Measurements from ENCODE around the gene ANK3. TPM values are rescaled to one million over a fixed set of nuclear protein-coding genes. Genes with fewer than 3 reads are reported as not detected.

ANK3 gene
- total RNA-seq, 4 donors from 2014 or later = 125 to 171 (median 149) TPM

- H3K27ac ChIP-seq = no peak overlapping the region
- in situ Hi-C loops (cut with MboI; ENCODE audit: low sequenced_read_pairs in 4 of 4) = loop anchor here in 1 of 4 donors (25.0 kb wide), 1 partner anchor 211 kb away; no protein-coding TSS in a partner anchor
Observed at GRCh38 chr10:60426425-60426824, 36.8 kb upstream of the ANK3 start.

DNA sequence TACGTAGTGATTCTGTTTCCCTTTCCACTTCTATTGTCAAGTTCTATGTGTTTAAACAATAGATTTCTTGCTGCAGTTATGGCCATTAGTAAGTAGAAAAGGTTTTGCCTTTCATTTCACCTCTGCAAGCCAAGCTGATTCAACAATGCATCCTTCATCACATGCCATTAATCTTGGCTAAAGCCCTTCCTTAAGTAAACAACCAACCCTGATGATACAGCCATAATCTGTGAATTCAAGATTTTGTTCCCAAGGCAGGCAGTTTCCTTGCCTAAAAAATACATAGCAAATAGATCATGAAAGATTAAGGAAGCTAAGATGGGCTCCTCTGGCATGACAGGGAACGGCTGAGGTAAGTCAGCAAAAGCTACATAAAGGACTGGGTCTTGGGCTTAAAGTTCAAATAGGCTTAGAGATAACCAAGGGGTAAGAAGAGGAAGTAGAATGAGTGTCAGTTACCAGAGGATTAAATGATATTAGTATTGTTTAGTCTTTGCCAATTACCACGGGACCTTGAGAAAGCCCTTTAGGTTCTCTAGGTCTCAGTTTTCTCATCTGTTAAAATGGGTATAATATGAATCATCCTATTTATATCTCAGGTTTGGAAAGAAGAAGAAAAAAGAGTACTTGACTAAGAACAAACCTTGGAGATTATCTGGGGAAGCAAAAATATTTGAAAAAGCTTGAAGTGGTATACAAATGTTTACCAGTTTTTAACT is 35.9 kb upstream of the ANK3 start:
- no peak for ATAC-seq
- H3K4me1 ChIP-seq = peaks cover 0 to 5% of the 10 kb centered on the region in 2 donors

More at GRCh38 chr10:60426425-60426824, 36.8 kb upstream of the ANK3 start:
- TF ChIP-seq, protein P1, sequence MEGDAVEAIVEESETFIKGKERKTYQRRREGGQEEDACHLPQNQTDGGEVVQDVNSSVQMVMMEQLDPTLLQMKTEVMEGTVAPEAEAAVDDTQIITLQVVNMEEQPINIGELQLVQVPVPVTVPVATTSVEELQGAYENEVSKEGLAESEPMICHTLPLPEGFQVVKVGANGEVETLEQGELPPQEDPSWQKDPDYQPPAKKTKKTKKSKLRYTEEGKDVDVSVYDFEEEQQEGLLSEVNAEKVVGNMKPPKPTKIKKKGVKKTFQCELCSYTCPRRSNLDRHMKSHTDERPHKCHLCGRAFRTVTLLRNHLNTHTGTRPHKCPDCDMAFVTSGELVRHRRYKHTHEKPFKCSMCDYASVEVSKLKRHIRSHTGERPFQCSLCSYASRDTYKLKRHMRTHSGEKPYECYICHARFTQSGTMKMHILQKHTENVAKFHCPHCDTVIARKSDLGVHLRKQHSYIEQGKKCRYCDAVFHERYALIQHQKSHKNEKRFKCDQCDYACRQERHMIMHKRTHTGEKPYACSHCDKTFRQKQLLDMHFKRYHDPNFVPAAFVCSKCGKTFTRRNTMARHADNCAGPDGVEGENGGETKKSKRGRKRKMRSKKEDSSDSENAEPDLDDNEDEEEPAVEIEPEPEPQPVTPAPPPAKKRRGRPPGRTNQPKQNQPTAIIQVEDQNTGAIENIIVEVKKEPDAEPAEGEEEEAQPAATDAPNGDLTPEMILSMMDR (IDR thresholded peaks at IDR 0.05 in 4 of 5, conservative IDR thresholded peaks at IDR 0.05 in 1 of 5) = no peak
- no peak for TF ChIP-seq POLR2A (IDR thresholded peaks at IDR 0.05)
- Histone ChIP-seq H3K36me3 (no peaks in the 10 kb centered on the region), H3K9me3 (no peaks in the 10 kb centered on the region), H3K4me1 (peaks cover 0 to 5% of the 10 kb centered on the region in 2 donors), H3K4me3 (no peak overlapping the region), H3K27me3 (no peaks in the 10 kb centered on the region)
- no peak for ATAC-seq
- no peak for DNase-seq
- intact Hi-C loops (cut with DNase I; ENCODE audit: low total_unique reads) = no loop called here

GRCh38 chr10:60424971-60425370 is 35.3 kb upstream of the ANK3 start:
- no peaks in the 10 kb centered on the region for H3K9me3 ChIP-seq
- DNase-seq (no peak), ATAC-seq (no peak)
- intact Hi-C loops (cut with DNase I; ENCODE audit: low total_unique reads) = no loop called here
- no peak overlapping the region for H3K27ac ChIP-seq
- in situ Hi-C loops (cut with MboI; ENCODE audit: low sequenced_read_pairs in 4 of 4) = loop anchor here in 1 of 4 donors (25.0 kb wide), 1 partner anchor 212 kb away; no protein-coding TSS in a partner anchor
- H3K27me3 ChIP-seq = no peaks in the 10 kb centered on the region
- no peak overlapping the region for H3K4me3 ChIP-seq
- H3K4me1 ChIP-seq = peaks cover 0 to 2% of the 10 kb centered on the region in 2 donors
- no peak for TF ChIP-seq POLR2A (IDR thresholded peaks at IDR 0.05)
- TF ChIP-seq, protein P1 (IDR thresholded peaks at IDR 0.05 in 4 of 5, conservative IDR thresholded peaks at IDR 0.05 in 1 of 5) = no peak
- no peaks in the 10 kb centered on the region for H3K36me3 ChIP-seq

More for the DNA sequence above, 35.9 kb upstream of the ANK3 start:
- Histone ChIP-seq H3K36me3 (no peaks in the 10 kb centered on the region), H3K4me3 (no peak overlapping the region), H3K27ac (no peak overlapping the region), H3K9me3 (no peaks in the 10 kb centered on the region), H3K27me3 (no peaks in the 10 kb centered on the region)
- intact Hi-C loops (cut with DNase I; ENCODE audit: low total_unique reads) = no loop called here
- in situ Hi-C loops (cut with MboI; ENCODE audit: low sequenced_read_pairs in 4 of 4) = loop anchor here in 1 of 4 donors (25.0 kb wide), 1 partner anchor 212 kb away; no protein-coding TSS in a partner anchor
- TF ChIP-seq, protein P1 (IDR thresholded peaks at IDR 0.05 in 4 of 5, conservative IDR thresholded peaks at IDR 0.05 in 1 of 5) = no peak
- TF ChIP-seq POLR2A (IDR thresholded peaks at IDR 0.05) = no peak
- no peak for DNase-seq

DNA sequence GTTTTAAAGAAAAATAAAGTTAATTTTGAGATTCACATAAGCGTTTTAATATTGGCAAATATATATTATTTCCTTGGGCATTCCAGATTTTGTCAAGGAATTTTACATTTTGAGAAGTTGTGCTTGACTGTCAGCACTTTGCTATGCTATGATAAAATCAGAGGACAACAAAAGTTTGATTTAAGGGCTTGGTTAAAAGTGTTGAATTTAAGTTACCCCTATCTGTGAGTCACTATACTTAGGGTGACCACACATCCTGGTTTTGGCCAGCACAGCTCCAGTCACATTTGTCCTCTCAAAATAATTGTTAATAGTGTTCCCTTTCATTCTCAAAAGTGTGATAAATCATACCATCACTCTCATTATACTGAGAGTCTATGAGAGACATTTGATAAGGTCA is 34.2 kb upstream of the ANK3 start:
- DNase-seq (no peak), ATAC-seq (no peak)
- H3K27ac ChIP-seq = no peak overlapping the region
- H3K9me3 ChIP-seq = no peaks in the 10 kb centered on the region
- no peak overlapping the region for H3K4me3 ChIP-seq
- no peaks in the 10 kb centered on the region for H3K36me3 ChIP-seq
- no peaks in the 10 kb centered on the region for H3K4me1 ChIP-seq
- intact Hi-C loops (cut with DNase I; ENCODE audit: low total_unique reads) (no loop called here), in situ Hi-C loops (cut with MboI; ENCODE audit: low sequenced_read_pairs in 4 of 4) (no loop called here)
- no peaks in the 10 kb centered on the region for H3K27me3 ChIP-seq
- TF ChIP-seq POLR2A (IDR thresholded peaks at IDR 0.05) = no peak
- TF ChIP-seq, protein P1 (IDR thresholded peaks at IDR 0.05 in 4 of 5, conservative IDR thresholded peaks at IDR 0.05 in 1 of 5) = no peak
